A172 (cell line): ENCODE data around the gene AGBL2. TPM values are rescaled to one million over a fixed set of nuclear protein-coding genes. Genes with fewer than 3 reads are reported as not detected.
A peak's percentile ranks its signal among the peaks of the same experiment; 100 is the strongest.
"Not testable (repeated sequence)": the region's sequence is repeated elsewhere in the genome, so short reads cannot be mapped to it uniquely, and the experiment has no call there.

Experiments
- DNase-seq: peaks from one replicate; pipeline ENCODE4 v3.0.0-alpha.2; 2015; ENCODE audit warnings: low spot score
- total RNA-seq: library from RNA; depleted of rRNA; stranded (reverse); fragments of >200 nt; shearing (Covaris generic); gene quantifications from 2 replicates; pipeline ENCODE4 v1.2.3, GENCODE V29; 2014; rRNA removed

Gene AGBL2
- total RNA-seq = 1.8 and 2.8 TPM in 2 replicates

- peak; percentile 71 for DNase-seq
These were observed at the start of gene AGBL2 for GRCh38 chr11:47715082-47715669. AGBL2 (minus strand) TSS chr11:47715369; CDS start chr11:47714650, 719 bp downstream.

GRCh38 chr11:47759291-47759690, 44.1 kb upstream of the AGBL2 start:
- not testable (repeated sequence) for DNase-seq

- no peak for DNase-seq
These were observed 41.0 kb upstream of the AGBL2 start for GRCh38 chr11:47756208-47756607.

GRCh38 chr11:47750725-47751124, 35.6 kb upstream of the AGBL2 start:
- DNase-seq = no peak

- not testable (repeated sequence) for DNase-seq
These were observed 27.3 kb upstream of the AGBL2 start for GRCh38 chr11:47742494-47742893.

GRCh38 chr11:47737817-47738216, 22.6 kb upstream of the AGBL2 start:
- not testable (repeated sequence) for DNase-seq

- DNase-seq = no peak
These were observed 17.1 kb upstream of the AGBL2 start for GRCh38 chr11:47732271-47732670.

- no peak for DNase-seq
These were observed 16.3 kb upstream of the AGBL2 start for GRCh38 chr11:47731475-47731874.

GRCh38 chr11:47726878-47727514, 11.8 kb upstream of the AGBL2 start:
- DNase-seq = no peak

GRCh38 chr11:47726118-47726442, 10.9 kb upstream of the AGBL2 start:
- no peak for DNase-seq

- no peak for DNase-seq
These were observed 10.4 kb upstream of the AGBL2 start for GRCh38 chr11:47725442-47726117.

- DNase-seq = peak; percentile 45
These were observed 9.0 kb upstream of the AGBL2 start for GRCh38 chr11:47724041-47724729.

GRCh38 chr11:47723041-47723440, 7.9 kb upstream of the AGBL2 start:
- no peak for DNase-seq

GRCh38 chr11:47720651-47721050, 5.5 kb upstream of the AGBL2 start:
- DNase-seq = no peak

- no peak for DNase-seq
These were observed 1.5 kb upstream of the AGBL2 start for GRCh38 chr11:47716692-47717091.

- DNase-seq = no peak
These were observed 551 bp downstream of the AGBL2 start for GRCh38 chr11:47714554-47715081.

GRCh38 chr11:47711816-47712215, 3.4 kb downstream of the AGBL2 start:
- no peak for DNase-seq

- no peak for DNase-seq
These were observed 3.9 kb downstream of the AGBL2 start for GRCh38 chr11:47711225-47711624.

- not testable (repeated sequence) for DNase-seq
These were observed 7.8 kb downstream of the AGBL2 start for GRCh38 chr11:47707275-47707786.

GRCh38 chr11:47705721-47706120, 9.4 kb downstream of the AGBL2 start:
- no peak for DNase-seq

GRCh38 chr11:47691979-47692378, 23.2 kb downstream of the AGBL2 start:
- DNase-seq = no peak

- DNase-seq = no peak
These were observed 25.7 kb downstream of the AGBL2 start for GRCh38 chr11:47689480-47689879.
